ENCODE data around the gene PTDSS2.
A peak's percentile ranks its signal among the peaks of the same experiment; 100 is the strongest.
"Not testable (repeated sequence)": the region's sequence is repeated elsewhere in the genome, so short reads cannot be mapped to it uniquely, and the experiment has no call there.

The PTDSS2 gene

DNA sequence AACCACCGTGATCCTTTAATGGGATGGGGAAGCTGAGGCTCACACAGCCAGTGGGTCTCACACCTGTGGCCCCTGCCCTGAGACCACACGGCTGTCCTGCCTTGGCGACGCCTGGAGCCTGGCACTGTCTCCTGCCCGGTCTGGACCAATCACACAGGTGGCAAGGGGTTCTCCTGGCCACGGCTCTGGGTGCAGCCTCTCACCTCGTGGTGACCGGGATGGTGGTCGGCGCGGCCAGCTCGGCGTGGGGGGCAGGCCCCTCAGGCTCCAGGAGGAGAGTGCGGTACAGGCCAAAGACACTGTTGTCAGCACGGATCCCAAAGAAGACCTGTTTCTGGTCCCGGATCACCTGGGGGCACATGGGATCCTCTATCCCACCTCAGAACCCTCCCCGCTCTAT lies 17.0 kb upstream of the PTDSS2 start:
- DNase-seq (ENCODE audit: low spot score): no peak

GRCh38 chr11:433641-434040 lies 16.4 kb upstream of the PTDSS2 start:
- DNase-seq (ENCODE audit: low spot score): no peak

GRCh38 chr11:434496-434895 lies 15.6 kb upstream of the PTDSS2 start:
- no peak for DNase-seq (ENCODE audit: low spot score)

DNA sequence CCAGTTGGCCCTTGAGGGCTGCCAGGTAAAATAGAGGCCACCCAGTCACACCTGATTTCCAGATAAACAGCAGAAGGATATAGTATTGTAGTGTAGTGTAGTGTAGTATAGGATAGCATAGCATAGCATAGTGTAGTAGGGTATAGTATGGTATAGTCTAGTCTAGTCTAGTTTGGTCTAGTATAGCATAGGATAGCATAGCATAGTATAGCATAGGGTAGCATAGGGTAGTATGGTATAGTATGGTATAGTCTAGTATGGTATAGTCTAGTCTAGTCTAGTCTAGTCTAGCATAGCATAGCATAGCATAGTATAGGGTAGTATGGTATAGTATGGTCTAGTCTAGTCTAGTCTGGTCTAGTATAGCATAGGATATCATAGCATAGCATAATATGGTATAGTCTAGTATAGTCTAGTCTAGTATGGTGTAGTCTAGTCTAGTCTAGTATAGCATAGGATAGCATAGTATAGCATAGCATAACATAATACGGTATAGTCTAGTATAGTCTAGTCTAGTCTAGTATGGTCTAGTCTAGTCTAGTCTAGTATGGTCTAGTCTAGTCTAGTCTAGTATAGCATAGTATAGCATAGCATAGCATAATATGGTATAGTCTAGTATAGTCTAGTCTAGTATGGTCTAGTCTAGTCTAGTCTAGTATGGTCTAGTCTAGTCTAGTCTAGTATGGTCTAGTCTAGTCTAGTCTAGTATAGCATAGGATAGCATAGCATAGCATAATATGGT lies 14.9 kb upstream of the PTDSS2 start:
- not testable (repeated sequence) for DNase-seq (ENCODE audit: low spot score)

GRCh38 chr11:437228-437870 lies 12.7 kb upstream of the PTDSS2 start:
- no peak for DNase-seq (ENCODE audit: low spot score)

DNA sequence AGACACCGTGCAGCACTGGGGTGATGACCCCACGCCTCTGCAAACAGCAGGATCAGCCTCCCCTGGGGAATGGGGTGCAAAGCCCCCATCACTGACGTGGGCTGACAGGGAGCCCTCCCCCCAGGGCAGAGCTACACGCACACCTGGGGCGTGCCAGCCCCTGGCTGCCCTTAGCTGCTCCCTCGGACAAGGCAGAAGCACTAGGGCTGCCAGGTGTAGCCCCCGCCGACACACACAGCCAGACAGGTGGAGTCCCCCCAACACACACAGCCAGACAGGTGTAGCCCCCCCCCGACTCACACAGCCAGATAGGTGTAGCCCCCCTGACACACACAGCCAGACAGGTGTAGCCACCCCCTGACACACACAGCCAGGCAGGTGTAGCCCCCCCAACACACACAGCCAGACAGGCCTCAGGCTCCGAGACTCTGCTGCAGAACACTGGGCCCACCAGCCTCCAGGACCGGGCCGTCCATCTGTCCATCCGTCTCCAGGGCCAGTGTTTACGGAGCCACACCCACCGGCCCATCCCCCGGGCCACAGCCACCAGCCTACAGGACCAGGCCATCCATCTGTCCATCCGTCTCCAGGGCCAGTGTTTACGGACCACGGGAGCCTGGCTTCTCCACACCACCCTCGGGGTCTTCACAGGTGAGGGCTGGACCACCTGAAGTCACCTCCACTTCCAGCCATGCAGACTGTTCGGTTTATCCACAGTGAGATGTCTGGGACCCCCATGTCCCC lies 11.8 kb upstream of the PTDSS2 start:
- DNase-seq (ENCODE audit: low spot score): no peak

GRCh38 chr11:439315-440064 lies 10.6 kb upstream of the PTDSS2 start:
- DNase-seq (ENCODE audit: low spot score): no peak

- DNase-seq (ENCODE audit: low spot score): no peak
Measured at GRCh38 chr11:440065-441042, 9.7 kb upstream of the PTDSS2 start.

GRCh38 chr11:441043-441417 lies 9.0 kb upstream of the PTDSS2 start:
- DNase-seq (ENCODE audit: low spot score): no peak

DNA sequence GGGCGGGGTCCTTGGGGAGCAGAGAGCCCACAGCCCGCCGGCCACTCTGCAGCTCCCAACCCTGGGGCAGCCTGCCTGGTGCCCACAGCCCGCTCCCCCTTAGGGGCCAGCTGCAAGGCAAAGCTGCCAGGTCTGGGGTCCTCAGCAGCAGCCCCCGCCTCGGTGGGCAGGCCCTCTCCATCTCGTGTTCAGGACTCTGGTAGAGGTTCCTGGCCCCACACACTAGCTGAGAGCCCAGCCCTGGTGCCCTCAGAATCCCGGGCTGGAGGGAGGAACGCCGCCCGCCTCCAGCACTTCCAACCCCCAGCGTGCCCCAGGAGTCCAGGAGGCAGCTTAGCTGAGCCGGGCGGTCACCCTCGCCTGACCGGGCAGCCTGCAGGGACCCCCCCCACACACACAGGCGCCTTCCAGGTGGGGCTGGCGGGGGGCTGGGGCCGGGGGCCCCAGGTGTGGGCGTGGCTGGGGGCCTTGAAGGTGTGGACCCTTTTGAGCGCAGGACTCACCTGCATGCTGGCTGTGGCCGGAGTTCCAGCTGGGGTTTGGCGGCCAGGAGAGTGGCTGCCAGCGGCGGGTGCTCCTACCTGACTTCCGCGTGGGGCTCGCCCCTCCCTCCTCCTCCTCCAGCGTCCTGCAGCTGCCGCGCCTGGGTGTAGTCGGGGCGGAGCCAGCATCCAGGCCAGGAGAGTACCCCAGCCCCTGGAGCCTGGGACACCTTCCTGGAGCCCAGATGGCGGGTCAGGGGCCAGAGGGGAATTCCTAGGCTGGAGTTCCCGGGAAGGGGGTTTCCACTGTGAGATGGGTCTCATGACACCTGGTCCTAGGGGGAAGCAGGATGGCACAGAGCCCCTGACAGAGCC lies 8.4 kb upstream of the PTDSS2 start, which contains the start of gene ANO9:
Gene ANO9, minus strand, starts transcription at position 594 of the 857 bp plus-strand sequence. Its CDS starts 85 bp downstream, at position 509.
- DNase-seq (ENCODE audit: low spot score): no peak

DNA sequence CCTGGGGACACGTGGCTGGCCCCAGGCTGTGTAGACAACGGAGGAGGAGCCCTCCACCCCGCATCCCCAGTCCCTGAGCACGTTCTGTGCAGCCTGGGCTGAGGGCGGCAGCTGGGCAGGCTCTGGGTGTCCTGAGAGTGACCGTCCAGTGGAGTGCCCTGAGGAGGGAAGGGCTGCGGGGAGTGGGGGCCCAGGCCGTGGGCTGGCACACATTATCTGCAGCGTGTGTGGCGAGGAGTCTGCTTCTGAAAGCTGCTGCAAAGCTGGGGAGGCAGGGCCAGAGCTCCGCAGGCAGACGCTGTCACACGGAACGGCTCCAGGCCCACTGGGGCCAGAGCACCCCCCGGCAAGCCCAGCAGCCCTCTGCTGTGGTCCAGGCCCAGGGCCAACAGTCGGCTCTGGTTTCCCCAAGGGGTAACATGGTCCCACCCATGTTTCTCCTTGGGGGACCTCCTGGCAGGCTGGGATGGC lies 7.4 kb upstream of the PTDSS2 start:
- no peak for DNase-seq (ENCODE audit: low spot score)

DNA sequence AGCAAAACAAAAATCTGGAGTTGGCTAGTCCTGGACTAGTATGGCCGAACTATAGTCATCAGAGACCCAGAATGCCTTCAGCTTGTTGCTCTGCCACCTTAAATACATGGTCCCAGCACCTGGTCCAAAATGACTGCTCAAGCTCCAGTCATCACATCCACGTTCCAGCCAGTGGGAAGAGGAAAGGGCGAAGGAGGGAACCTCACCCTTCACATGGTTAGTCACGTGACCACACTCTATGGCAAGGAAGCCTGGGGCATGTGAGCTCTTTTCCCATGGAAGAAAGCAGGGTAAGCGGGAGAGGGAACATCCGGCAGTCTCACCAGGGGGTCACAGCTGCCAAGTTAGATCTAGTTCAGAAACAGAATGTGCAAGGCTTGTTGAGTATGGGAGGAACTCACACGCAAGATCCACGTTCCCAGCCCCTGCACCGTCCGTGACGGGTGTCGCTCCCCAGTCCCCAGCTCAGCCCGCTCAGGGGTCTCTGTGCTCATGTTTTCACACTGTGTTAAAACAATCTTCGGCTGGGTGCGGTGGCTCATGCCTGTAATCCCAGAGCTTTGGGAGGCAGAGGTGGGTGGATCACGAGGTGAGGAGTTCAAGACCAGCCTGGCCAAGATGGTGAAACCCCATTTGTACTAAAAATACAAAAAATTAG lies 6.4 kb upstream of the PTDSS2 start:
- DNase-seq (ENCODE audit: low spot score): no peak

DNA sequence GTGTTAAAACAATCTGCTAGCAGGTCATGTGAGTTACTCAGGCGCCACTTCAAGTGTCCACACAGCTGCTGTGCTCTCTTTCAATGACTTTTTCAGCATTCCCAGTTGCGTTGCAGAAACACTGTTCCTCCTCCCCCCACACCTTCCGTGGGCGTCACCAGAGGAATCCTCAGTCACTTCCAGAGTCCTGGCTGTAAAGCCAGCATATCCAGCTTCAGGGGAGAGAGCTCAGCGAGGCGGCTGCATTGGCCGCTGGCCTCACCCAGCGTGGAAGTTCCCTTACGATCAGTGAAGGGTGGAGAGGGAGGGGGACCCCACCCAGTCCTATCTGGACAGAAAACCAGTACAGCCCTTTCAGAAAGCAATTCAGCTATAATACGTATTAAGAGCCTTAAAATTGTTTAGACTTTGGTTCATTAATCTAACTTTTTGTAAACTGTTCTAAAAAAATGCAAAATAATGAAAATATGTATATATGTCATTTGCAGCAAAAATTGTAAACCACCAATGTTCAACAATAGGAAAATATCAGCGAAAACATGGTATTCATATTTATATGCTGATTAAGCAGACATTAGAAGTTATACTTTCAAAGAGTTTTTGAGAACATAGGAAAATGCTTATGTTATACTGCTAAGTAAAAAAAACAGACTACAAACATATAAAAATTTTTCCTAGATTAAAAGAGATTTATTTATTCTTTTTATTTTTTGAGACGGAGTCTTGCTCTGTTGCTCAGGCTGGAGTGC lies 5.5 kb upstream of the PTDSS2 start:
- DNase-seq (ENCODE audit: low spot score): no peak

DNA sequence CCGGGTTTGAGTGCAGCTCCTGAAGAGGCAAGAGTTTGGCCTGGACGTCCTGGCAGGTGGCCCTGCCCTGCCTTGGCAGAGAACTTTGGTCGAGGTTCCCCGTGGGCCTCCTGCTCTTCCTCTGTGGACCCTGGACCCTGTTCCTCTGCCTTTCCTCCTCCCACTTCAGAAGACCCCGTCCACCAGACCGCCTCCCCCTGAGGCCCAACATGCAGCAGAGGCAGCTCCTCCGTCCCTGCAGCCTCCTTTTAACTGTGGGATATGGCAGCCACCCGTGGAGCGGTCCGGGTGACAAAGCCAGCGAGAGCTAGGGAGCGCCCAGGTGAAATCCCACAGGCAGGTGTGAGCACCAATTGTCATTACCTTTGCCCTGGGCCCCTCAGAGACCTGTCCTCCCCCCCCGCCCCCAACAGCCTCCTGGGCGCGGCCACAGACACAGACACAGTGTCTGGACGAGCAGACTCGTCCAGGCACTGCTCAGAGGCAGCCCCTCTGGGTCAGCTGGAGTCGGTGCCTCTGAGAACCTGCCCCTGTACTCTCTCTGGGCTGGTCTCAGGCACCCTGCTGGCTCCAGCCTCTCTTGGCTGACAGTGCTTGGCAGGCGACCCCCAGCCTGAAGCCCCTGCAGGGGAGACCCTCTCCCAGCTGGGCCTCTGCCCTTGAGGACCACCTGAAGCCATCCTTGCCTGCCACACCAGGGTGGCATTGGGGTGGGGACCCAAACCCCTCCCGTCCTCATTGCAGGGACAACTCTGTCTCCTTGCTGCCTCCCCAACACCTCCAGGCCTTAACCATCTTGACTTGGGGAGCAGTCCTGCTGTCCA lies 4.1 kb upstream of the PTDSS2 start:
- DNase-seq (ENCODE audit: low spot score): no peak

DNA sequence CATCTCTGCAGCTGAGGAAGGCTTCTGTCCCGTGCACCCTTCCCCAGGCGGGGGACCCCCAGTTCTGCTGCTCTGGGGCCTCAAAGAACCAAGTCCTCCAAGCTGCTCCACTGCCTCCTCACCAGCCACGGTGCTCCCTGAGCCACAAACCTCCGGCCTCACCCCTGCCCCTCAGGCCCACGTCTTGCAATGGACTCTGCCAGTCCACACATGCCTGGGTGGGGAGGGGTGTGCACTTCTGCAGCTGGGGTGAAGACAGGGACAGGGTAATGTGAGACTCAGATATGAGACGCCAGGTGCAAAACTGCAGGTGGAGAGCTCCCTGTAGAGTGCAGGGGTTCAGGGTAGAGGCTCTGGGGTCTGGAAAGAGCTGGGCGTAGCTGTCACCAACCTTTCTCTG lies 3.2 kb upstream of the PTDSS2 start:
- no peak for DNase-seq (ENCODE audit: low spot score)

- DNase-seq (ENCODE audit: low spot score): peak; percentile 96
Measured at GRCh38 chr11:447923-448731, 2.0 kb upstream of the PTDSS2 start.

Measured in activated CD4-positive, alpha-beta T cell treated with anti-CD3 and anti-CD28 coated beads, Interleukin-2, Interleukin-4, amounts not matched to agents 100 ng/mL and 50 ng/mL, durations not matched to agents 16 hours and 8 hours (primary cell).